Fibroblast of pulmonary artery (primary cell): Measurements from ENCODE around the gene MRPL36.
A peak's percentile ranks its signal among the peaks of the same experiment; 100 is the strongest.
"Not testable (repeated sequence)": the region's sequence is repeated elsewhere in the genome, so short reads cannot be mapped to it uniquely, and the experiment has no call there.

Experiments used
- DNase-seq: peaks from one replicate; pipeline ENCODE4 v3.0.0-alpha.2; 2010; ENCODE audit warnings: low read depth
- H3K4me3 ChIP-seq: replicated peaks from 2 replicates; pipeline ENCODE4 v1.5.1; 2011; ENCODE audit warnings: low read depth, mild to moderate bottlenecking, control low read depth, low read length, moderate library complexity
- TF ChIP-seq, protein P1 (sequence below): IDR thresholded peaks from 2 replicates; pipeline ENCODE4 v1.5.1; 2011; ENCODE audit warnings: mild to moderate bottlenecking, control low read depth, low read length, inconsistent platforms; ENCODE audit errors: missing control alignments

The MRPL36 gene

DNA sequence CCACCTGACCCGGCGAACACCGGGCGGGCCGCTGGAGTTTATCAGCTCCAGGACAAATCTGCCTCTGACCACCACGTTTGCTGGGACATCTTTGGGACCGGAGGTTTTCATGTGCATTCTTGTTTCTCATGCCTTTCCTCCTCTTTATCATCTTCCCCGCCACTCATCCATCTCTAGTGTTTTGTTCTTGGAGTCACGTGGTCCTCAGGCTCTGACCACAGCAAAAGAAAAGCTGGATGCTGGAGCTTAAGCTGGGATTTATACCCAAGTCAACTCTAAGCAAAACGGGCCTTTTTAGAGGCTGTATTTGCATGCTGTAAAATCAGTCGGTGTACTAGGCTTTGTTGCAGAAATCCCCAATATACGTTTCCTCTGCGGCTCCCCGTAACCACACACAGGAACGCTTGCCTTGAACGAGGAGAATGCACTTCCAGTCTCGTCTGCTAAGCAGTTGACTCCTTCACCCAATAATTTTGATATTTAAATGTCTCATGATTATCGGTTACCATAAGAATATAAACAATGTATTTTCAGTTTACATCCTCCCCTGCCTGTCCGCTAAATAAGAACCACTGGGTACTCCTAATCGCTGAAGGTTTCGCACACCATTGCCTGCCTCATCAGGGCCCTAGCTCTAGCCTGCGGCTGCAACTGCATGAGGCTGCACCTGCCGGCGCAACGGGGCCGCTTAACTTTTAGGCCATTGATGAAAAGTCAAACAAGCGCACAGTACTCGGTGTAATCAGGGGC is 1.0 kb upstream of the MRPL36 start:
- peak; percentile 19 for DNase-seq
- H3K4me3 ChIP-seq = peak overlapping the region; percentile 90
- TF ChIP-seq, protein P1, sequence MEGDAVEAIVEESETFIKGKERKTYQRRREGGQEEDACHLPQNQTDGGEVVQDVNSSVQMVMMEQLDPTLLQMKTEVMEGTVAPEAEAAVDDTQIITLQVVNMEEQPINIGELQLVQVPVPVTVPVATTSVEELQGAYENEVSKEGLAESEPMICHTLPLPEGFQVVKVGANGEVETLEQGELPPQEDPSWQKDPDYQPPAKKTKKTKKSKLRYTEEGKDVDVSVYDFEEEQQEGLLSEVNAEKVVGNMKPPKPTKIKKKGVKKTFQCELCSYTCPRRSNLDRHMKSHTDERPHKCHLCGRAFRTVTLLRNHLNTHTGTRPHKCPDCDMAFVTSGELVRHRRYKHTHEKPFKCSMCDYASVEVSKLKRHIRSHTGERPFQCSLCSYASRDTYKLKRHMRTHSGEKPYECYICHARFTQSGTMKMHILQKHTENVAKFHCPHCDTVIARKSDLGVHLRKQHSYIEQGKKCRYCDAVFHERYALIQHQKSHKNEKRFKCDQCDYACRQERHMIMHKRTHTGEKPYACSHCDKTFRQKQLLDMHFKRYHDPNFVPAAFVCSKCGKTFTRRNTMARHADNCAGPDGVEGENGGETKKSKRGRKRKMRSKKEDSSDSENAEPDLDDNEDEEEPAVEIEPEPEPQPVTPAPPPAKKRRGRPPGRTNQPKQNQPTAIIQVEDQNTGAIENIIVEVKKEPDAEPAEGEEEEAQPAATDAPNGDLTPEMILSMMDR = no peak

DNA sequence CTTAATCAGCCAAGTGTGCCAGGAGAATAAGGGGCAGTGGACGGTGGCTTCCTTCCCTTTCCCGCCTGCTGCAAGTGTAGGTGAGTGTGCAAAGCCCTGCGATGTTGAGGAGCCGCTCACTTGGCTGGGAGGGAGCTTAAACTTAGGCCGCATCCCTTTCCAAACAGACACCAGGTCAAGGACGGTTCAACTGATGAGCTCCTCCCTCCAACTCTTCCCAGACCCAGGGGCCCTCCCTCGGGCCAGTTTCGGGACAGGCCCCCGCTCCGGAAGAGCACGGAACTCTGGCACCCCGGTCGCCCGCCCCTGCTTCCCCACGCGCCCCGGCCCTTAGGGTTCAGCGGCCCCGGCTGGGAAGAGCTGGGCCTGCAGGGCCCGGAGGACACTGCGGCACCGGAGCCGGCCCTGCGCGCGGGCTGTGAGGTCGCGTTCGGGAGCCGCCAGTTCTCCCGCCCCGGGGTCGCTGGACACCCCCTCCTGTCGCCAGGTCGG is 481 bp downstream of the MRPL36 start:
- TF ChIP-seq, protein P1 = no peak
- peak overlapping the region; percentile 90 for H3K4me3 ChIP-seq
- DNase-seq = peak; percentile 22

DNA sequence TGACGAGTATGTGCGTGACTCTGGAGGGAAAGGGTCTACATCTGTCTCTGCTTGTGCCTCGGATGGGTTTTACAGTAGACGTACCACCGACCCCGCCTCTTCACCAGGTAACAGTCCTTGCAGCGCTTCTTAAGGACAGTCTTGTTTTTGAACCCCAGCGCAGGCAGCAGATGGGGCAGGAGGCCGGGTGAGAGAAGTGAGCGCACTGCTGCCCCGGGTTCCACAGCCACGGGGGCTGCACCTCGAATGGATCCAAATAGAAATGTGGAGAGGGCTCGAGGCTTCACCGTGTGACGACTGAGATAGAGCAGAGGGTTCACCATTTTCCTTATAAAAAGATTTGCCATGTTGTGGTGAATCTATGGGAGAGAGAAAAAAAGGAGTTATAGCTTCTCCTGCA is 1.0 kb downstream of the MRPL36 start:
- DNase-seq = not testable (repeated sequence)
- peak overlapping the region; percentile 90 for H3K4me3 ChIP-seq

DNA sequence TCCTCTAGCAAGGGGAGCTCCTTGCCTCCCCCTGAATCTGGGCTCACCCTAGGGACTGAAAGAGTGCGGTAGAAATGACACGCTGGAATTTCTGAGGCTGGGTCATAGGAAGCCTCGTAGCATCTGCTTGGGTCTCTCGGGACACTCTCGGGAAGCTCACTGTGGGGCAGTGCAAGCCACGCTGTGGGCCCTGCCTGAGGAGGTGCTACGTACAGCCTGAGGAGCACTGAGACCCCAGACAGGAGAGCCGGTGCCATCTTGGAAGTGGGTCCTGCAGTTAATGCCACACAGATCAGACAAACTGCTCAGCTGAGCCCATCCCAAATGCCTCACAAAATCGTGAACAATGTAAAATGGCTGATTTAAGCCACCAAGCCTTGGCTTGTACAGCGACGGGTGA is 1.8 kb downstream of the MRPL36 start:
- H3K4me3 ChIP-seq = no peak overlapping the region
- TF ChIP-seq, protein P1 = no peak
- DNase-seq = no peak

DNA sequence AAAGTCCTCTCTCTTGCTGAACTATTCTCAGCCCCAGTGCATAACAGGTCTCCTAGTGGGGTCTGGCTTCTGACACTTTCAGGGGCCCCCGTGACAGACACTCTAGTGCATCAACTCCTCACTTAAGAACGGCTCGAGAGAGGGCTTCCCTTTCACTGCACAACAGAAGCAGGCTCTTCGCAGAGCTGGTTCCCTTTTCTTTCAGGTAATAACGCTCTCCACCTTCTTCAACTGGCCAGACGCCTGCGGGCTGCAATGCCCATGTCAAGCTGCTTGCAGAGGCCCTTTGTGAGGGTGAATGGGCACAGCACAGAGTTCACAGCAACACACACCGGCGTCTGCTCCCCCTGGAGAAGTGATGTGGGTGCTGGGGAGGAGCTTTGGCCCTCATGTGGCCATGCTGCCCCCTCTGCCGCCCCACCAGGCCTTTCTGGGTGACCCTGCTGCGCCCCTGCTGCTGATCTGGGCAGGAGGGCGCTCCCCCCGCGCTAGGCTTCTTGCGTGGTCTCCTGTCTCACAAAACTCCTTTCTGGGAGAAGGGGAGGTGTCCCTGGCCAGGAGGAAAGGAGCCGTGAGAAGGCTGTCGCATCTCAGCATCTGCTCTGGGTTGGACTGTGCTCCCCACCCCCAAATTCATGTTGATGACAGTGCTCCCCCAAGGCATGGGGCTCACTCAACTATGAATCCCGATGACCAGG is 2.4 kb downstream of the MRPL36 start:
- H3K4me3 ChIP-seq = no peak overlapping the region
- no peak for DNase-seq
- TF ChIP-seq, protein P1 = no peak

DNA sequence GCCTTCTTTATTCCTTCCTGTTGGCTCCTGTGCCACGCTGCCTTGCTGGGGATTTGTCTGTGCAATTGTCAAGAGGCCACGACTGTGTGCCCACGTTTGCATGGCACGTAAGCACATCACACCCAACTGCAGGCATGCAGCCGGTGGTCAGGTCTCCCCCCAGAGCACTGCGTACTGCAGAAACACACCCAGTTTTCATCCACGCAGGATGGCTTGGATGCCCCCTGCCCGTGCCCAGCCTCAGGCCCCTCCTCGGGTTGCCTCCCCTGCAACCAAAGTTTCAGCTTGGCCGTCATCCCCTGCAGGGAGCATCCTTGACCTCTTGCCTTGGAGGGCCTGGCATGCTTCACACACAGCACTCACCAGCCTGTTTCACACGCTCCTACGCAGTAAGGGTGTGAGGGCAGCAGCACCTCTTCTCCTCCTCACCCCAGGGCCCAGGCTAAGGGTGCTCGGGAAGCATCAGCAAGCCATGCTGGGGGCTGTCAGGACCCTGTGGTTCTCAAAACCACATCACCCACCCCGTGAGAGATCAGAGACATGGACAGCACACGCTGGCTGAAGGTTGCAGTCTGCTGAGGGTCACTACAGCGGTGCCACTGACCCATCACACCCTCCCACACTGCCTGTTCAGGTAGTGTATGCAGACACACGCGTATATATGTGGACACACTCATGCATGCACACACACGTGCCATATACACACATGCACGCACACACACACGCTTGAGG is 3.1 kb downstream of the MRPL36 start:
- H3K4me3 ChIP-seq = no peak overlapping the region
- DNase-seq = no peak
- TF ChIP-seq, protein P1 = no peak

- TF ChIP-seq, protein P1 = no peak
- no peak overlapping the region for H3K4me3 ChIP-seq
- DNase-seq = no peak
Observed at GRCh38 chr5:1795931-1796330, 3.7 kb downstream of the MRPL36 start.
